IgD-negative memory B cell (primary cell): ENCODE results near the gene FAM184A. TPM values are rescaled to one million over a fixed set of nuclear protein-coding genes. Genes with fewer than 3 reads are reported as not detected.
A peak's percentile ranks its signal among the peaks of the same experiment; 100 is the strongest.
"Not testable (repeated sequence)": the region's sequence is repeated elsewhere in the genome, so short reads cannot be mapped to it uniquely, and the experiment has no call there.

Experiments
- H3K27ac Mint-ChIP-seq, 3 donors: one replicate each; pipeline ENCODE4 v1.8.0; 2020 to 2022; ENCODE audit warnings: mild to moderate bottlenecking in 3 of 3, mixed read lengths in 3 of 3, moderate library complexity in 1 of 3
- H3K27me3 Mint-ChIP-seq: one replicate; pipeline ENCODE4 v1.8.0; 2021; ENCODE audit warnings: mixed read lengths
- H3K36me3 Mint-ChIP-seq: one replicate; pipeline ENCODE4 v1.8.0; 2020; ENCODE audit warnings: mild to moderate bottlenecking, mixed read lengths
- H3K4me1 Mint-ChIP-seq, 3 donors: one replicate each; pipeline ENCODE4 v1.8.0; 2020 to 2022; ENCODE audit warnings: mixed read lengths in 3 of 3, mild to moderate bottlenecking in 1 of 3
- H3K4me3 Mint-ChIP-seq, 4 donors: one replicate each; pipeline ENCODE4 v1.8.0; 2020 to 2022; ENCODE audit warnings: mild to moderate bottlenecking in 4 of 4, mixed read lengths in 4 of 4, moderate library complexity in 3 of 4
- H3K9me3 Mint-ChIP-seq, 3 donors: one replicate each; pipeline ENCODE4 v1.8.0; 2020 to 2021; ENCODE audit warnings: mixed read lengths in 3 of 3, mild to moderate bottlenecking in 1 of 3
- polyA plus RNA-seq: library from polyadenylated mRNA; unstranded; fragments of 300-500 nt; fragmentation: Illumina TruSeq; gene quantifications from one replicate; pipeline ENCODE4 v1.2.3, GENCODE V29; 2021

The FAM184A gene, protein sequence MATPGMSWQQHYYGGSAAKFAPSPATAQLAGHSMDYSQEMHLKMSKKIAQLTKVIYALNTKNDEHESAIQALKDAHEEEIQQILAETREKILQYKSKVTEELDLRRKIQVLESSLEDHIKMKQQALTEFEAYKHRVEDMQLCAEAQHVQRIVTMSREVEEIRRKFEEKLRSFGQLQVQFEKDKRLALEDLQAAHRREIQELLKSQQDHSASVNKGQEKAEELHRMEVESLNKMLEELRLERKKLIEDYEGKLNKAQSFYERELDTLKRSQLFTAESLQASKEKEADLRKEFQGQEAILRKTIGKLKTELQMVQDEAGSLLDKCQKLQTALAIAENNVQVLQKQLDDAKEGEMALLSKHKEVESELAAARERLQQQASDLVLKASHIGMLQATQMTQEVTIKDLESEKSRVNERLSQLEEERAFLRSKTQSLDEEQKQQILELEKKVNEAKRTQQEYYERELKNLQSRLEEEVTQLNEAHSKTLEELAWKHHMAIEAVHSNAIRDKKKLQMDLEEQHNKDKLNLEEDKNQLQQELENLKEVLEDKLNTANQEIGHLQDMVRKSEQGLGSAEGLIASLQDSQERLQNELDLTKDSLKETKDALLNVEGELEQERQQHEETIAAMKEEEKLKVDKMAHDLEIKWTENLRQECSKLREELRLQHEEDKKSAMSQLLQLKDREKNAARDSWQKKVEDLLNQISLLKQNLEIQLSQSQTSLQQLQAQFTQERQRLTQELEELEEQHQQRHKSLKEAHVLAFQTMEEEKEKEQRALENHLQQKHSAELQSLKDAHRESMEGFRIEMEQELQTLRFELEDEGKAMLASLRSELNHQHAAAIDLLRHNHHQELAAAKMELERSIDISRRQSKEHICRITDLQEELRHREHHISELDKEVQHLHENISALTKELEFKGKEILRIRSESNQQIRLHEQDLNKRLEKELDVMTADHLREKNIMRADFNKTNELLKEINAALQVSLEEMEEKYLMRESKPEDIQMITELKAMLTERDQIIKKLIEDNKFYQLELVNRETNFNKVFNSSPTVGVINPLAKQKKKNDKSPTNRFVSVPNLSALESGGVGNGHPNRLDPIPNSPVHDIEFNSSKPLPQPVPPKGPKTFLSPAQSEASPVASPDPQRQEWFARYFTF
- polyA plus RNA-seq, result 0.09 TPM

DNA sequence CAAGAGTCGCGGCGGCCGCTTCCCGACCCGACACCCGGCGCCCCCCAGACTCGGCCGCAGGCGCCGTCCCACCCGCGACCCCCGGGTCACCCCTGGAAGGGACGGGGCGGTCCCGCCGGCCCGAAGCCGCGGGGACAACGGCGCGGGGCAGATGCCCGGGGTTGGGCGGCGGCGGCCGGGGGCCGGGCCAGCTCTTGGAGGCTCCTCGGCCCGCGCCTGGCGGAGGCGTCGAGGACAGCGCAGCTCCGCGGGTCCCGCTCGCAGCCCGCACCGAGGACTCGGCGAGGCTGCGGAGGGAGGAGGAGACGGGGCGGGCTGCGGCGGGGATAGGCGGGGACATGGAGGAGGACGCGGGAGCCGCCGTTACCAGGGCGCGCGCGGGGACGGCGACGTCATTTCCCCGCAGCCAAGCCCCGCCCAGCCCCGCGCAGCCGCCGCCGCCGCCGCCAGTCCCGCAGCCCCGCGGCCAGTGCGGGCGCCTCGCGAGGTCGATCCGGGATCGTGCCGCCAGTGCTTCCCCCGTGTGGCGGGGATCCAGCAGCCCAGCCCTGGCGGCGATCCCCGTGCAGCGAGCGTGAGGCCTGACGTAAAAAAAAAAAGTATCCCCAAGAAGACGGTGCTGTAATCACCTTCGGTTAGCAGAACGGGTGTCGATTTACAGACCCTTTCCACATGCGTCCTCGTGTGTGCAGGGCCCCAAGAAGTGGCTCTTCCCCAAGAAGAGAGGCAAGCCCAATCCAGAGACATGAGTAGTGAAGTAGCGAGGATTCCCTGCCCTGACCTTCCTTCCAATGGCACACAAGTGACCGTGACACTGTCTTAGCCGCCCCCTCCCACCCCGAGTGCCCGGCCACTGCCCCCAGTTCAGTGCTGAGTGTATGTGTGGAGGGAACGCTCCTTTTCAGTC, at the start of gene FAM184A:
Gene FAM184A (minus strand): TSS at position 289 of the 907 bp plus-strand sequence. CDS start 365 bp downstream, outside the sequence.
- Mint-ChIP-seq H3K27me3 (peaks cover under 1% of the 10 kb centered on the region), H3K36me3 (peaks cover 2% of the 10 kb centered on the region), H3K4me1 (peaks cover 6 to 17% (median 8%) of the 10 kb centered on the region in 3 donors), H3K27ac (peak within 1 kb of the TSS in 2 of 3 donors; percentile 64 to 91), H3K9me3 (peaks cover 6 to 14% (median 8%) of the 10 kb centered on the region in 3 donors), H3K4me3 (peak within 1 kb of the TSS; percentile 87 to 99 (median 93))

DNA sequence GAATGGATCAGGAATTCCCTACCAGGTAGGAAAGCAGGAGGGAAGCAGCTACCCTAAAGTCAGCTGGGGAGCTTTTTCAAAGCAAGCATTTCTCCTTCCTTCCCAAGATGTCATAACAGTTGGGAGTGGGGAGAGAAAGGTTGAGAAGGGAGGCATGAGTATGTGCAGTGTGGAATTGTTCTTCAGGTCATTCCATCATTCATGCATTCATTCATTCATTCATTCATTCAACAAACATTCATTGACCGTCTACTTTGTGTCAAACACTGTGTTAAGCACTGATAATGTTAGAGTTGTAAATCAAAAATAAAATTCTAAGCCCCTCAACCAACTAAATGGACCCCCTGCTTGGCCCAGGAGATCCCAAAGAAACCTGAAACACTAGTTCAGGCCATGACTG, 49.2 kb upstream of the FAM184A start:
- Mint-ChIP-seq H3K9me3 (no peaks in the 10 kb centered on the region), H3K4me3 (no peak overlapping the region), H3K4me1 (peaks cover 0 to 5% (median 0%) of the 10 kb centered on the region in 3 donors), H3K36me3 (peaks cover 1% of the 10 kb centered on the region), H3K27ac (peak overlapping the region in 1 of 3 donors; percentile 28), H3K27me3 (peaks cover 2% of the 10 kb centered on the region)

DNA sequence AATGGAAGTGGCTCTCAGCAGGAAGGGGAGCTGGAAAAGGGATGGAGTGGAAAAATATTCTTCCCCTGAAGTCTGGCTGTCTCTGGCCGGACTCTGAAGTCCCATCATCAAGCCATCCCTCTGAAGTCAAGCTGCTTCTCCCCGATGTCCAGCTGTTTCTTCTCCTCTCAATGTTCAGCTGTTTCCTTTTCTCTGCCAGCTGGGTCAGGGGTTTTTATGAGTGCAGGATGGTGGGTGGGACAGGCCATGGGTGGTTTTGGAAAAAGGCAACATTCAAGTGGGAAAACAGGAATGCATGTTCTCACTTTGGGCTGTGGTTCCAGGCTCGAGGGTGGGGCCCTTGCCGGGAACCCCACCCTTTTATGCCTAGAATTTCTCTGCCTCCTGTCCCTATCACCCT, 48.4 kb upstream of the FAM184A start:
- Mint-ChIP-seq H3K27ac (no peak overlapping the region), H3K36me3 (peaks cover 1% of the 10 kb centered on the region), H3K9me3 (no peaks in the 10 kb centered on the region), H3K4me3 (no peak overlapping the region), H3K4me1 (peaks cover 0 to 5% (median 0%) of the 10 kb centered on the region in 3 donors), H3K27me3 (peaks cover 2% of the 10 kb centered on the region)

DNA sequence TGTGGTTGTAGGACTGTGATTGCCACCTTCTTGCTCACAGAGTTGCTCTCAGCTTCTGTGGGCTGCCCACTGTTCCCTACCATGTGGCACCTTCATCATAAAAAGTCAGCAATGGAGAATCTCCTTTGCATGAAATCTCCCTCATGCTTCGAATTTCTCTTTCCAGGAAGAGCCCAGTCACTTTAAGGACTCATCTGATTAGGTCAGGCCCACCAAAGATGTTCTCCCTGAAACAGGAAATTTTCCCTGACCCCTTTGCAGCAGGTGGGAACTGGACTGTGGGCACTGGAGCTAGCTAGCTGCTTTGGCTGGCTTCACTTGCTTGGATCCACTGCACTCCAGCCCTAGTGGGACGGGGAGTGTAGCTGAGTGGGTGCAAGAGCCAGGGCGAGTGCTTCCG, 47.7 kb upstream of the FAM184A start:
- H3K9me3 Mint-ChIP-seq, result no peaks in the 10 kb centered on the region
- H3K27me3 Mint-ChIP-seq, result peaks cover 2% of the 10 kb centered on the region
- peaks cover 0 to 5% (median 0%) of the 10 kb centered on the region in 3 donors for H3K4me1 Mint-ChIP-seq
- H3K4me3 Mint-ChIP-seq, result peak overlapping the region in 1 of 4 donors; percentile 51
- H3K36me3 Mint-ChIP-seq, result peaks cover 1% of the 10 kb centered on the region
- no peak overlapping the region for H3K27ac Mint-ChIP-seq

DNA sequence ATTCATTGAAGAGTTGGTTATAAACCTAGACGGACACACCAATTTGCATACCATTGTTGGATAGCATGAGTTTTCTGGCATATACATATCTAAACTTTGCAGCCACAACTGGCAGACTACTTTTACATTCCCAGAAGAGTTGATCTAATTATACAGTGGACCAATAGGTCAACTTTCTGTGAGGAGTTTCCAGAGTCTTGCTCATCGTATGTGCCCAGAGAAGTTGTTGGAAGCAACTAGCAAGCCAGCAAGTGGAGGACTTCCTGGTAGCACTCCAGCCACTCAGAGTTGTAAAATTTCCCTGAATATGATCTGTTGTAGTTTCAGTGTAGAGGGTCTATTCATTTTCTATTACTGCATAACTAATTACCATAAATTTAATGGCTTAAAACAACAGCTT, 47.1 kb upstream of the FAM184A start:
- Mint-ChIP-seq H3K4me1 (peaks cover 0 to 5% (median 0%) of the 10 kb centered on the region in 3 donors), H3K9me3 (no peaks in the 10 kb centered on the region), H3K4me3 (no peak overlapping the region), H3K36me3 (peaks cover 1% of the 10 kb centered on the region), H3K27ac (no peak overlapping the region), H3K27me3 (peaks cover 2% of the 10 kb centered on the region)

DNA sequence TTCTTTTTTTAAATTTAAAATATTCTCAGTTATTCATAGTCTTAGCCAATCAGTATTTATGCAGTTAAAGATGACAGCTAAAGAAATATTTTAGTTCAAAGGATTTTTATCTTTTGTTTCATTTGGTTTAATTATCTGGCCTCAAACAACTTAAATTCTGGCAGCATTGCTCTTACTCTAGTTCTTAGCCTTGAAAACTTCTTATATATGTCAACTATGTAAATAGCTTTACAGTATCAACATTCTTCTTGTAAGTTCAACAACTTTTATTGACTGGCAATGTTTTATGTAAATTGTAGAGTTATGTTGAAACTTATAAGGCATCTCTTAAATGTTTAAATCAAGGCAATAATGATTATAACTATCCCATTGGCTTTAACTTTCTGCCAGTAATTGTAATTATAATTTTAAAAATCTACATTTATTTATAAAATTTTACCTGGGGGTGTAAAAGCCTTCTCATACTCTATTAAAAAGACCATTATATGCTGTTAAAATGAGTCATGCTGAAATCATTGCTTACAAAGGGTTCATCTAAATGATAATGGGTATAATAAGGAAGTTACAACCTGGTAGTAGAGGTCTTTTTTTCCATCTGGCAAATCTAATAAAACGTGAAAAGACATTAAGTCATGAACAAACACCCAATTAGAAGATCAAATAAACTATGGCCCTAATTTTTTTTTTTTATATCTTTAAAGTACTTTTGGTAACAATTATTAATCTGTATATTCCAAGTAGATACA, 45.8 kb upstream of the FAM184A start:
- H3K4me1 Mint-ChIP-seq, result peaks cover 0 to under 1% (median 0%) of the 10 kb centered on the region in 3 donors
- peaks cover 1% of the 10 kb centered on the region for H3K36me3 Mint-ChIP-seq
- H3K27ac Mint-ChIP-seq, result no peak overlapping the region
- H3K27me3 Mint-ChIP-seq, result peaks cover 2% of the 10 kb centered on the region
- no peaks in the 10 kb centered on the region for H3K9me3 Mint-ChIP-seq
- H3K4me3 Mint-ChIP-seq, result no peak overlapping the region

DNA sequence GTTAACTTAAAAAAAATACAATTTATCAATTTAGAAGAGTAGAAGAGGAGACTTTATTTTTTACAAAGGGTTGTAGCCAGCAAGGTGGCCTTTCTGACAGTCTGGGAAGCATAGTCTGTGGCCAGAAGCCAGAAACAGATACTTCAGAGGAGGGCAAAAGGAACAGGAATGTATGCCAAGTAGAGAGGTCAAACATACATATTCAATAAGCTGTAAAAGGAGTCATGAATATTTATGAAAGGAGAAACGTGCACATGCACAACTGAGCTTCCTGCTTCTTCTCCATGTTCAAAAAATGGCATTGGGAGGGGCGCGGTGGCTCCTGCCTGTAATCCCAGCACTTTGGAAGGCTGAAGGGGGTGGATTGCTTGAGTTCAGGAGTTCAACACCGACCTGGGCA, 43.9 kb upstream of the FAM184A start:
- Mint-ChIP-seq H3K4me3 (no peak overlapping the region), H3K9me3 (no peaks in the 10 kb centered on the region), H3K27me3 (peaks cover 2% of the 10 kb centered on the region), H3K4me1 (no peaks in the 10 kb centered on the region), H3K27ac (no peak overlapping the region), H3K36me3 (no peaks in the 10 kb centered on the region)

DNA sequence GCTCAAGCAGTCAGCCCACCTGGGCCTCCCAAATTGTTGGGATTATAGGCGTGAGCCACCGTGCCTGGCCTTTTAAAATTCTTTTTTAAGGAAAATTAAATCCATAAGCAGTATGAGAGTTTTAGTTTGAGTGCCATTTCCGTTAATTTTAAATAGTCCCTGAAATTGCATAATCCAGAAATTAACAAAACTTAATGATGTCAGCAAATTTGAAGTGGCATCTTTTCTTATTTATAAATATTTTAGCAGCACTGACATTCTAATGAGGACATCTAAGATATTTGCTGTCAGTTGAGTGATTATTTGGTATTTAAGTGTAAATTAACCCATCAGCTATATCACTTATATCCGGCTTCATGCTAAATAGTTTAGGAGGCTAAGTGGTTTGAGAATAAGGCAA, 42.9 kb upstream of the FAM184A start:
- H3K36me3 Mint-ChIP-seq, result no peaks in the 10 kb centered on the region
- H3K27ac Mint-ChIP-seq, result no peak overlapping the region
- H3K9me3 Mint-ChIP-seq, result no peaks in the 10 kb centered on the region
- no peak overlapping the region for H3K4me3 Mint-ChIP-seq
- H3K4me1 Mint-ChIP-seq, result no peaks in the 10 kb centered on the region
- H3K27me3 Mint-ChIP-seq, result peaks cover 4% of the 10 kb centered on the region

DNA sequence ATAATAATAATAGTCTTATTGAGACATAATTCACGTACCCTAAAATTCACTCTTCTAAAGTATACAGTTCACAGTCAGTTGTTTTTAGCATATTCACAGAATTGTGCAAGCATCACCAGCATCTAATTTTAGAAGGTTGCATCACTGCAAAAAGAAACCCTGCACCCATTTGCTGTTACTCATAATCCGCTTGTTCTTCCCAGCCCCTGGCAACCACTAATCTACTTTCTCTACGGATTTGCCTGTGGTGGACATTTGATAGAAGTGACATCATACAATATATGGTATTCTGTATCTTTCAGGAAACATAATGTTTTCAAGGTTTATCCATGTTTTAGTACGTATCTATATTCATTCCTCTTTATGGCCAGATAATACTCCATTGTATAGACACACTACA, 41.5 kb upstream of the FAM184A start:
- peaks cover 4% of the 10 kb centered on the region for H3K27me3 Mint-ChIP-seq
- H3K27ac Mint-ChIP-seq, result no peak overlapping the region
- no peak overlapping the region for H3K4me3 Mint-ChIP-seq
- no peaks in the 10 kb centered on the region for H3K9me3 Mint-ChIP-seq
- H3K36me3 Mint-ChIP-seq, result no peaks in the 10 kb centered on the region
- H3K4me1 Mint-ChIP-seq, result no peaks in the 10 kb centered on the region

DNA sequence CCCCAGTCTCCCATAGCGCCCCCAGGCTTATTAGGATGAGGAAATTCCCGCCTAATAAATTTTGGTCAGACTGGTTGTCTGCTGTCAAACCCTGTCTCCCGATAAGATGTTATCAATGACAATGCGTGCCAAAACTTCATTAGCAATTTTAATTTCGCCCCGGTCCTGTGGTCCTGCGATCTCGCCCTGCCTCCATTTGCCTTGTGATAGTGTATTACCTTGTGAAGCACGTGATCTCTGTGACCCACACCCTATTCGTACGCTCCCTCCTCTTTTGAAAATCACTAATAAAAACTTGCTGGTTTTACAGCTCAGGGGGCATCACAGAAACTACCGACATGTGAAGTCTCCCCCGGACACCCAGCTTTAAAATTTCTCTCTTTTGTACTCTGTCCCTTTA, 40.6 kb upstream of the FAM184A start:
- not testable (repeated sequence) for H3K9me3 Mint-ChIP-seq, H3K27me3 Mint-ChIP-seq, H3K4me1 Mint-ChIP-seq

DNA sequence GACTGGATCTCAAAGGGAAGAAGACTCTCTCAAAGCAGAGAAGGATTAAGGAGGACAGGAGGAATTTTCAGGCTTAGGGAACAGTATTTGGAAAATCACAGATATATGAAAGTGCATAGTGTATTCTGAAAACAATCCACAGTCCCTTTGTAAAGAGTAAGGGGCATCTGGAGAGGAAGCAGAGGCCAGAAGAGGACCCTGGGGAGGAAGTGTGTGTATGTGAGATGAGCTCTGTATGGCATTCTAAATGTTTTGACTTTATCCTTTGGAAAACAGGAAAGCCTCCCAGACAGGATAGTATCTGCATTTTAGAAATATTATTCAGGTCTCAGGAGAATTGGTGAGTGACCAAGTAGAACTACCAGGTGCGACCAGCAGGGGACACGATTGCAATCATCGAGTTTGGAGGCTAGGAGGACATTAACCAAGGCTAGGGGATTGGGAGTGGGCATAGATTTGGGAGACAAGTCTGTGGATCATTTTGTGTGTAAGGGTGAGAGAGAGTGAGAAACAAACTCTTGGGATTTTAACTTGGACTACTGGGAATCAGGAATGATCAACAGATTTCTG, 38.3 kb upstream of the FAM184A start:
- peaks cover 4% of the 10 kb centered on the region for H3K27me3 Mint-ChIP-seq
- H3K27ac Mint-ChIP-seq, result no peak overlapping the region
- H3K9me3 Mint-ChIP-seq, result no peaks in the 10 kb centered on the region
- no peaks in the 10 kb centered on the region for H3K36me3 Mint-ChIP-seq
- H3K4me1 Mint-ChIP-seq, result no peaks in the 10 kb centered on the region
- H3K4me3 Mint-ChIP-seq, result no peak overlapping the region

More for the DNA sequence above, 40.6 kb upstream of the FAM184A start:
- not testable (repeated sequence) for H3K27ac Mint-ChIP-seq, H3K36me3 Mint-ChIP-seq, H3K4me3 Mint-ChIP-seq

DNA sequence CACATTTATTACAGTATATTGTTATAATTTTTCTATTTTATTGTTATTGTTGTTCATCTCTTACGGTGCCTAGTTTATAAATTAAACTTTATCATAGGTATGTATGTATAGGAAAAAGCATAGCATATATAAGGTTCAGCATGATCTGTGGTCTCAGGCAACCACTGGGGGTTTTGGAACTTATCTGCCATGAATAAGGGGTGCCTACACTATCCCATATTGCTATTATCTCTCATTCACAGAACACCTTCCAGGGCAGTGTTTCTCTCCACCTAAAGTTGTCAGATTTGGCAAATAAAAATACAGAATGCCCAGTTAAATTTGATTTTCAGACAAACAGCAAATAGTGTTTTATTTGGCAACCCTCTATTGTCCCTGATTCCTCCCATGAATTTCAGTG, 35.5 kb upstream of the FAM184A start:
- Mint-ChIP-seq H3K36me3 (no peaks in the 10 kb centered on the region), H3K4me1 (peaks cover 1 to 9% (median 3%) of the 10 kb centered on the region in 3 donors), H3K27ac (no peak overlapping the region), H3K27me3 (peaks cover 4% of the 10 kb centered on the region), H3K9me3 (no peaks in the 10 kb centered on the region), H3K4me3 (no peak overlapping the region)

DNA sequence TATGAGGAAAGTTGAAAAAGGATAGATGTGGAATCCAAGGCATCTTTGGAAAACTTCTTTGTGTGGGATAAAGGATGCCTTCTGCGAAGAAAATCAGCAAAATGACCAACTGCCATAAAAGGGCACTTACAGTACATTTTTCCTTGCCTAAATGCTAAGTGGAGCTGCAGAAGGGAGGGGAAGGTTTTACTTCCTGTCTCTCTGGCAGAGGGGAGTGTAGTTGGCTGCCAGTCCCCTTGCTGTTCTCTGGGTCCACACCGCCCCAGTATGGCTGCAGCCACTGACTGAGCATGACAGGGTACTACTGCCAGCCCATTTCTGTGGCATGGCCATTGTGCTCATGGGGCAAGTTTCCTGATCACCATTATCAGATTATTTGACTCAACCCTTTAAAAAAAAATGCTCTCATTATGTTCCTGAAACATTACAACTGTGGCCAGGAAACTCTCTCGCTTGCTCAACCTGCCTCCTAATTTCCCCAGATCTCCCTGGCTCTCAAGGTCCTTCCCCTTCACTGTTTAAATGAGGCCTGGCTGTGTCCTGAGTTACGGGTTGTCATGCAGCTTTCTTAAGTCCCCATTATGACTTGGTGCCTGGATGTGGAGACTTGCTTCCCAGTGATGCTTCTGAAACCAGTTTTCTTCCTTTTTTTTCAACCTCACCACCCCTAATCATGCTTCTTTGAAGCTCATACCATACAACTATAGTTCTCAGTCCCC, 34.5 kb upstream of the FAM184A start:
- H3K36me3 Mint-ChIP-seq, result no peaks in the 10 kb centered on the region
- peaks cover 1 to 9% (median 3%) of the 10 kb centered on the region in 3 donors for H3K4me1 Mint-ChIP-seq
- H3K4me3 Mint-ChIP-seq, result no peak overlapping the region
- peaks cover 4% of the 10 kb centered on the region for H3K27me3 Mint-ChIP-seq
- no peak overlapping the region for H3K27ac Mint-ChIP-seq
- H3K9me3 Mint-ChIP-seq, result no peaks in the 10 kb centered on the region
